Fibroblast of pulmonary artery (primary cell): Measurements from ENCODE around the gene OR14A2.
"Not testable (repeated sequence)": the region's sequence is repeated elsewhere in the genome, so short reads cannot be mapped to it uniquely, and the experiment has no call there.

ENCODE experiments used
- DNase-seq: peaks from one replicate; pipeline ENCODE4 v3.0.0-alpha.2; 2010; ENCODE audit warnings: low read depth
- H3K4me3 ChIP-seq: replicated peaks from 2 replicates; pipeline ENCODE4 v1.5.1; 2011; ENCODE audit warnings: low read depth, mild to moderate bottlenecking, control low read depth, low read length, moderate library complexity
- CTCF ChIP-seq: IDR thresholded peaks from 2 replicates; pipeline ENCODE4 v1.5.1; 2011; ENCODE audit warnings: mild to moderate bottlenecking, control low read depth, low read length, inconsistent platforms; ENCODE audit errors: missing control alignments

The OR14A2 gene

GRCh38 chr1:247748041-247748440 lies at the start of gene OR14A2:
TSS of gene OR14A2 (minus strand) at chr1:247748141.
- TF ChIP-seq CTCF = no peak
- DNase-seq = no peak
- H3K4me3 ChIP-seq = no peak within 1 kb of the TSS

GRCh38 chr1:247797518-247797917 lies 49.6 kb upstream of the OR14A2 start:
- H3K4me3 ChIP-seq = no peak overlapping the region
- DNase-seq = no peak
- no peak for TF ChIP-seq CTCF

- no peak for TF ChIP-seq CTCF
- no peak for DNase-seq
These were observed 21.7 kb upstream of the OR14A2 start for GRCh38 chr1:247769603-247770002.

GRCh38 chr1:247760456-247760855 lies 12.5 kb upstream of the OR14A2 start, which contains the start of gene OR1C1:
TSS of gene OR1C1 (minus strand) at chr1:247760556. CDS start at chr1:247758406, 2,150 bp downstream.
- no peak for DNase-seq
- no peak within 1 kb of the TSS for H3K4me3 ChIP-seq
- TF ChIP-seq CTCF = no peak

More at GRCh38 chr1:247769603-247770002, 21.7 kb upstream of the OR14A2 start:
- H3K4me3 ChIP-seq = no peak overlapping the region

- H3K4me3 ChIP-seq, DNase-seq: not testable (repeated sequence)
These were observed 6.4 kb upstream of the OR14A2 start for GRCh38 chr1:247754311-247754710.

GRCh38 chr1:247749870-247750269 lies 1.9 kb upstream of the OR14A2 start:
- TF ChIP-seq CTCF = no peak
- H3K4me3 ChIP-seq = no peak overlapping the region
- DNase-seq = no peak

GRCh38 chr1:247747616-247748015 lies 325 bp downstream of the OR14A2 start:
- H3K4me3 ChIP-seq = no peak overlapping the region
- peak; percentile 13 for DNase-seq
- TF ChIP-seq CTCF = no peak
